DOHH2 (cell line): Measurements from ENCODE around the gene ARPC4.

Experiments used
- CTCF ChIP-seq: fragments of 200-600 bp; sonication (generic); IDR thresholded peaks from one replicate; pipeline ENCODE4 v1.5.1; 2014; ENCODE audit warnings: antibody characterized with exemption, mild to moderate bottlenecking, low read depth, low read length; ENCODE audit not compliant: poor library complexity, severe bottlenecking
- EZH2phosphoT487 ChIP-seq: fragments of 200-600 bp; sonication (generic); IDR thresholded peaks from 2 replicates; pipeline ENCODE4 v1.6.1; 2017; ENCODE audit warnings: borderline replicate concordance, mild to moderate bottlenecking, antibody characterized with exemption, low read length, moderate library complexity, mixed read lengths

- no peak for TF ChIP-seq CTCF
- TF ChIP-seq EZH2phosphoT487, result no peak; the same call in 1 of the 2 replicates
These were observed 23.2 kb upstream of the ARPC4 start, which contains the start of gene CAMK1 for GRCh38 chr3:9769426-9770275.
